Mucosa of descending colon (tissue), 3 donors: ENCODE results near the gene BMERB1. TPM values are rescaled to one million over a fixed set of nuclear protein-coding genes. Genes with fewer than 3 reads are reported as not detected.

Experiments
- ATAC-seq: fragments of 200-7000 bp; cut with Tn5 transposase; one replicate; pipeline ENCODE4 v1.9.1; 2020; ENCODE audit warnings: mild to moderate bottlenecking, moderate library complexity
- DNase-seq, 3 donors: peaks; one replicate each; pipeline ENCODE4 v3.0.0-alpha.2; 2020
- H3K36me3 ChIP-seq: fragments of 200-600 bp; one replicate; pipeline ENCODE4 v1.8.0; 2021; ENCODE audit warnings: low read depth, mild to moderate bottlenecking
- H3K4me1 ChIP-seq: fragments of 200-600 bp; one replicate; pipeline ENCODE4 v1.8.0; 2021; ENCODE audit warnings: low read depth, mild to moderate bottlenecking
- H3K4me3 ChIP-seq: fragments of 200-600 bp; one replicate; pipeline ENCODE4 v1.8.0; 2021; ENCODE audit warnings: mild to moderate bottlenecking
- H3K9me3 ChIP-seq: fragments of 200-600 bp; one replicate; pipeline ENCODE4 v1.8.0; 2021; ENCODE audit warnings: mild to moderate bottlenecking
- intact Hi-C, 2 donors: fragments of 100-400 bp; cut with DNase I in 1 of 2; cut with micrococcal nuclease in 1 of 2; formaldehyde crosslinking; loops; one replicate each; pipeline versions ENCODE4 v1.11.0 to v1.11.1; 2022; cut with DNase I, micrococcal nuclease
- total RNA-seq, 3 donors: library from RNA; stranded (reverse); fragmentation: NEBNext Ultra II Directional in 2 of 3; extraction: Animal tissue kit (Norgen Biotek cat#: 25700) in 2 of 3; gene quantifications; one replicate each; pipeline versions ENCODE4 v1.2.1 to v1.2.4, GENCODE V29; 2021 to 2023
- TF ChIP-seq, protein P1 (sequence below): fragments of 200-600 bp; IDR thresholded peaks from one replicate; pipeline ENCODE4 v1.8.0; 2022; ENCODE audit warnings: antibody characterized with exemption, mild to moderate bottlenecking
- donor health status: DM: no; HTN: no; CAD: no; lungs with moderate emphysema.
- donor health status: DM: no; HTN: no; CAD: no.
- donor health status: DM: no; HTN: yes; CAD: no.

BMERB1 gene
- total RNA-seq, 3 donors from 2014 or later, result 5.4 to 54.3 (median 9.1) TPM

DNA sequence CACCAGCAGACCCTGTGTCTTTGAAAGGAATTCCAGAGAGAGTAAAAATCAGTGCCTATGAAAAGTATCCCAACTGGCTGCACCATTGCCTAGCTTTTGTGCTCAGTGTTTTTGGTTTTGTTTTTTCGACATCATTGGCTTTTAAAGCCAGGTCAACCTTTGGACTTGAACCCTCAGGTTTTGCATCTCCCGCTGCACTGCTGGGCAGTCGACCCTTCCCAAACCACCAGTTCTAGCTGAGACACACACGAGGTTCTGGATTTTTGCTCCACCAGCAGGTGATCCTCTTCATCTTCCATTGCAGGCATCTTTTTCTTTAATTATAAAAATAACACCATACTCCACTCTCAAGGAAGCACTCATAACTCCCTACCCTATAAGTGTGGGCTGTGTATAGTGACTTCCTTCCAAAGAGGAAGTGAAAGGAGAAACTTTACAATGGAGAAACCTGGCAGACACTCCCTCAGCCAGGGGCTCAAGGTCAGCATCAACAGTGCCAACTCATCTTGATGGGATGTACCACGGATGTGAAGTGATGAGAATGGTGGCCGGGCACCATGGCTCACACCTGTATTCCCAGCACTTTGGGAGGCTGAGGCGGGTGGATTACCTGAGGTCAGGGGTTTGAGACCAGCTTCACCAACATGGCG lies 57.8 kb downstream of the BMERB1 start:
- H3K36me3 ChIP-seq, result no peaks in the 10 kb centered on the region
- TF ChIP-seq, protein P1, sequence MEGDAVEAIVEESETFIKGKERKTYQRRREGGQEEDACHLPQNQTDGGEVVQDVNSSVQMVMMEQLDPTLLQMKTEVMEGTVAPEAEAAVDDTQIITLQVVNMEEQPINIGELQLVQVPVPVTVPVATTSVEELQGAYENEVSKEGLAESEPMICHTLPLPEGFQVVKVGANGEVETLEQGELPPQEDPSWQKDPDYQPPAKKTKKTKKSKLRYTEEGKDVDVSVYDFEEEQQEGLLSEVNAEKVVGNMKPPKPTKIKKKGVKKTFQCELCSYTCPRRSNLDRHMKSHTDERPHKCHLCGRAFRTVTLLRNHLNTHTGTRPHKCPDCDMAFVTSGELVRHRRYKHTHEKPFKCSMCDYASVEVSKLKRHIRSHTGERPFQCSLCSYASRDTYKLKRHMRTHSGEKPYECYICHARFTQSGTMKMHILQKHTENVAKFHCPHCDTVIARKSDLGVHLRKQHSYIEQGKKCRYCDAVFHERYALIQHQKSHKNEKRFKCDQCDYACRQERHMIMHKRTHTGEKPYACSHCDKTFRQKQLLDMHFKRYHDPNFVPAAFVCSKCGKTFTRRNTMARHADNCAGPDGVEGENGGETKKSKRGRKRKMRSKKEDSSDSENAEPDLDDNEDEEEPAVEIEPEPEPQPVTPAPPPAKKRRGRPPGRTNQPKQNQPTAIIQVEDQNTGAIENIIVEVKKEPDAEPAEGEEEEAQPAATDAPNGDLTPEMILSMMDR, result no peak
- intact Hi-C loops, result no loop called here
- H3K4me3 ChIP-seq, result no peak overlapping the region
- H3K4me1 ChIP-seq, result peaks cover 7% of the 10 kb centered on the region
- ATAC-seq (peak; percentile 86), DNase-seq (no peak)
- H3K9me3 ChIP-seq, result no peaks in the 10 kb centered on the region

DNA sequence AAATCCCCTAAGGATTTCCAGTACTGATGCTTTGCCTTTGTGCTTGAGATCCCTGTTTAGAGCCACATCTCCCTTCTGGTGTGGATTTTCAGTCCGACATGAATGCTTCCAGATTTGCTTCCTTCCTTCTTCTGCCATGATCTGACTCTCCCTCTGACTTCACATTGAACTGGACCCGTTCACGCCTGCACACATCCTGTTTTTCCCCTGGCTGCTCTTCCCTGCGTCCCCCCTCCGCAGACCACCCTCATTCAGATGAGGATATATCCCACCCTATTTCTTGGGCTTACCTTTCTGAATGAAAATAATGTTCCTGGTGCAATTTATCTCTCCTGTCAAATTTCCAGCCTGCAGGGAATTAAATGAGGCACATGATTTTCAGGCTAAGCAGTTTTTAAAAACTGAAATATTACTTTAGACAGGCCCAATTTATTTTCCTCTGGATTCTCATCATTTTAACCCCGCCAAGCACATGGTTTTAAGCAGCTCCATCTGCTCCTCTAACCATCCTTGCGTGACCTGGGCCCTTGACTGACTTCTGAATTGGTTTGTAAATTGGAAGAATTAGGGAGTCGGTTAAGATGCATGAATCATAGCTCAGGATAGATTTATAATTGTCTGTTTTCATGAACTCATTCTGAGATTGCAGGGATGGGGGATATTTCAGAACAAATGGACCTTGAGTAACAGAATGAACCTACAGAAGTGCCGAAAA lies 59.2 kb downstream of the BMERB1 start:
- no peaks in the 10 kb centered on the region for H3K9me3 ChIP-seq
- H3K4me3 ChIP-seq, result no peak overlapping the region
- intact Hi-C loops, result no loop called here
- no peak for DNase-seq
- TF ChIP-seq, protein P1, result no peak
- H3K4me1 ChIP-seq, result peaks cover 7% of the 10 kb centered on the region
- H3K36me3 ChIP-seq, result no peaks in the 10 kb centered on the region
- ATAC-seq, result no peak

DNA sequence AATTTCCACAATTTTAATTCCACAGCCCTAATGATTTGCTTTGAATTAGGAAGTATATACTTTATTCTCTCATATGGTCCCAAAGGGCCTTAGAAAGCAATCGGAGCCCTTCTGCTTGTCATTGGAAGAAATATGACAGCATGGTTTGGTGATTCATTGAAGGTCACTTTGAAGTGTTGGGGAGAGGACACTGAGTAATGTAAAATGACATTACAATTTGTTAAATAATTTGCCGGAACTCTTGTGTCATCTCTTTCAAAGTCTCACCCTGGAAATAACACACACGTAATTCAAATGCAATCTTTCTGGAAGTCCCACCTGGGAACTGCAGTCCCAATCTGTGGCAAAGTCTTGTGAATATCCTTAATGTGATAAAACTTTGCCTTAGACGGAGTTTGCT lies 59.8 kb downstream of the BMERB1 start:
- DNase-seq (no peak), ATAC-seq (no peak)
- Histone ChIP-seq H3K4me1 (peaks cover 7% of the 10 kb centered on the region), H3K4me3 (no peak overlapping the region), H3K9me3 (no peaks in the 10 kb centered on the region), H3K36me3 (no peaks in the 10 kb centered on the region)
- intact Hi-C loops, result no loop called here
- TF ChIP-seq, protein P1, result no peak

DNA sequence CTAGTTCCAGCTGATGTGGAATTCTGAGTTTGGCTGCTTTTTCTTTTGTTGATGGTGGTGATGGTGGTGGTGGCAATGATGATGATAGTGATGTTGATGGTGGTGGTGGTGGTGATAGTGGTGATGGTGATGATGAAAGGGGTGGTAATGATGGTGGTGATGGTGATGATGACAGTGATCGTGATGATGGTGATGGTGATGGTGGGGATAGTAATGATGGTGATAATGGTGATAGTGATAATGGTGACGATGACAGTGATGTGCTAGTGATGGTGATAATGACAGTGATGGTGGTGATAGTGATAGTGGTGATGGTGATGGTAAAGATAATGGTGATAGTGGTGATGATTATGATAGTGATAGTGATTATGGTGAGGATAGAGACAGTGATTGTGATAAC lies 61.5 kb downstream of the BMERB1 start:
- H3K9me3 ChIP-seq, result no peaks in the 10 kb centered on the region
- H3K4me1 ChIP-seq, result peaks cover 2% of the 10 kb centered on the region
- TF ChIP-seq, protein P1, result no peak
- no peaks in the 10 kb centered on the region for H3K36me3 ChIP-seq
- no peak overlapping the region for H3K4me3 ChIP-seq
- intact Hi-C loops, result no loop called here
- ATAC-seq (no peak), DNase-seq (no peak)

DNA sequence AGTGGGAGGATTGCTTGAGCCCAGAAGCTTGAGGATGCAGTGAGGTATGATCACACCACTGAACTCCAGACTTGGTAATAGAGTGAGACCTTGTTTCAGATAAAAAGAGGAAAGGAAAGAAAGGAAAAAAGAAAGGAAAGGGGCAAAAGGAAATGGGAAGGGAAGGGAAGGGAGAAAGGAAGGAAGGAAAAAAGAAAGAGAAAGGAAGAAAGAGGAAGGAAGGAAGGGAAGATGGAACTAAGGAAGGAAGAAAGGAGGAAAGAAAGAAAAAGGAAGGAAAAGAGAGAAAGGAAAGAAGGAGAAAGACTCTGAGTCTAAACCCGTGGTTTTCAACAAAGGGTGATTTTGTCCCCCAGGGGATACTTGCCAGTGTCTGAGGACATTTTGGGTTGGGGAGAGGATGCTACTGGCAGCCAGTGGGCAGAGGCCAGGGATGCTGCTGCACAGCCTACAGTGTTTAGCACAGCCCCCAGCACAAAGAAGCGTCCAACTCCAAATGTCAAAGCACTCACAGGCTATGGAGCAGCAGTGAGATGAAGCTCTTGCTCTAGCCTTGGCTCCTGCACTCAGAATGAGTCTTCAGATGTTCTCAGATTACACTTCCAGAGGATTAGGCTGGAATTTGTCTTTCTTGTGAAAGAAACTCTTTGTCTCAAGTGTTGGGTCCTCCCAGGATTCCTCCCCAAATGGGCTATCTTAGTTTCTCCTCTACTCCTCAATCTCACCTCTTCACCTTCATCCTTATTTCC lies 64.2 kb downstream of the BMERB1 start:
- intact Hi-C loops, result no loop called here
- TF ChIP-seq, protein P1, result no peak
- H3K36me3 ChIP-seq, result no peaks in the 10 kb centered on the region
- DNase-seq, result no peak
- H3K9me3 ChIP-seq, result no peaks in the 10 kb centered on the region
- peaks cover 2% of the 10 kb centered on the region for H3K4me1 ChIP-seq
- peak; percentile 13 for ATAC-seq
- no peak overlapping the region for H3K4me3 ChIP-seq
